ENCODE data around the gene CIB2.
A peak's percentile ranks its signal among the peaks of the same experiment; 100 is the strongest.

The CIB2 gene

GRCh38 chr15:78107471-78107870 lies 23.8 kb downstream of the CIB2 start:
- no peak for DNase-seq (ENCODE audit: low spot score)

- DNase-seq (ENCODE audit: low spot score), result no peak
Measured at GRCh38 chr15:78105476-78106241, 25.6 kb downstream of the CIB2 start.

- DNase-seq (ENCODE audit: low spot score), result no peak
Measured at GRCh38 chr15:78104566-78105475, 26.4 kb downstream of the CIB2 start.

GRCh38 chr15:78104119-78104479 lies 27.1 kb downstream of the CIB2 start:
- no peak for DNase-seq (ENCODE audit: low spot score)

GRCh38 chr15:78103406-78104118 lies 27.7 kb downstream of the CIB2 start:
- DNase-seq (ENCODE audit: low spot score), result no peak

GRCh38 chr15:78102741-78103140 lies 28.5 kb downstream of the CIB2 start:
- DNase-seq (ENCODE audit: low spot score), result no peak

- no peak for DNase-seq (ENCODE audit: low spot score)
Measured at GRCh38 chr15:78102211-78102610, 29.0 kb downstream of the CIB2 start.

- DNase-seq (ENCODE audit: low spot score), result no peak
Measured at GRCh38 chr15:78101423-78102105, 29.7 kb downstream of the CIB2 start.

GRCh38 chr15:78100886-78101285 lies 30.4 kb downstream of the CIB2 start:
- DNase-seq (ENCODE audit: low spot score), result no peak

- no peak for DNase-seq (ENCODE audit: low spot score)
Measured at GRCh38 chr15:78098131-78098755, 33.0 kb downstream of the CIB2 start.

GRCh38 chr15:78097667-78098066 lies 33.6 kb downstream of the CIB2 start:
- DNase-seq (ENCODE audit: low spot score), result no peak

- peak; percentile 78 for DNase-seq (ENCODE audit: low spot score)
Measured at GRCh38 chr15:78093242-78094020, 37.8 kb downstream of the CIB2 start.

GRCh38 chr15:78092261-78093041 lies 38.8 kb downstream of the CIB2 start, which contains the start of gene SH2D7:
TSS of gene SH2D7 (plus strand) at chr15:78092561. CDS start at chr15:78092585, 24 bp downstream.
- no peak for DNase-seq (ENCODE audit: low spot score)

GRCh38 chr15:78090422-78091063 lies 40.7 kb downstream of the CIB2 start:
- no peak for DNase-seq (ENCODE audit: low spot score)

GRCh38 chr15:78088773-78089080 lies 42.5 kb downstream of the CIB2 start:
- DNase-seq (ENCODE audit: low spot score), result no peak

GRCh38 chr15:78087951-78088772 lies 43.1 kb downstream of the CIB2 start:
- DNase-seq (ENCODE audit: low spot score), result no peak

GRCh38 chr15:78085928-78086327 lies 45.3 kb downstream of the CIB2 start:
- DNase-seq (ENCODE audit: low spot score), result no peak

GRCh38 chr15:78084449-78084750 lies 46.8 kb downstream of the CIB2 start:
- DNase-seq (ENCODE audit: low spot score), result no peak

Measured in AG08396 (cell line).